NCI-H2029 (cell line): ENCODE data around the gene SPIN1.

ENCODE experiments used
- DNase-seq: peaks from one replicate; lab custom pipeline; 2025; lab: John Stamatoyannopoulos, UW

The SPIN1 gene

DNA sequence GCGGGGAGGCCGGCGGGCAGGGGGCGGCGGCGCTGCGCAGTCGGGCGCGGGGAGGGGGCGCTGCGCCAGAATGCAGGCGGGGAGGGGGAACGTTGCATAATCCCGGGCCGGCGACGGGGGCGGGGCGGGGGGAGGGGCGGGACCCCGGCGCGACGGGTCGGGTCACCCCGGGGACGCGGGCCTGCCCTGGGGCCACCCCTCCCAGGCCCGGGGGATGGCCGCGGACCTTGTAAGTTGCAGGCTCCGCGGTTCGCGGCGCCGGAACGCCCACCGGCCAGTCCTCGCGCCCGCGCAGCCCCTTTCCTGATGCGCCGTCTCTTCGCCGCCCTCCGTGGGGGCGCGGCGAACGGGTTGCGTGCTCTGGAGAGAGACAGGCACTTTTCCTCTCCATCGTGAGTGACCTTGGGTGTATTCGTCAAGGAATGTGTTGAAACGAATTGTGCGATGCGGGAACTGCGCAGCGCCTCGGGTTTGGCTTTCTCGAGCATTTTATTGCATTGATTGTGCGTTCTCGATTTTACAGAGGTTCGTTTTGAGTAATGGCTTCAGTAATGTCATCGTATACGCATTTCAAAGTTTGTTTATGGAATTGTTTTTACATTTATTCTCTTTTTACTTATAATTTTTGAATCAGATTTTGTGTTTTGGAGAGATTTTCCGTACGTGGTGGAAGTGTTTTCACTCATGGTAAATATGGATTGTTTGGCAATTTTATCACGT, 802 bp downstream of the SPIN1 start:
- peak; percentile 30 for DNase-seq

DNA sequence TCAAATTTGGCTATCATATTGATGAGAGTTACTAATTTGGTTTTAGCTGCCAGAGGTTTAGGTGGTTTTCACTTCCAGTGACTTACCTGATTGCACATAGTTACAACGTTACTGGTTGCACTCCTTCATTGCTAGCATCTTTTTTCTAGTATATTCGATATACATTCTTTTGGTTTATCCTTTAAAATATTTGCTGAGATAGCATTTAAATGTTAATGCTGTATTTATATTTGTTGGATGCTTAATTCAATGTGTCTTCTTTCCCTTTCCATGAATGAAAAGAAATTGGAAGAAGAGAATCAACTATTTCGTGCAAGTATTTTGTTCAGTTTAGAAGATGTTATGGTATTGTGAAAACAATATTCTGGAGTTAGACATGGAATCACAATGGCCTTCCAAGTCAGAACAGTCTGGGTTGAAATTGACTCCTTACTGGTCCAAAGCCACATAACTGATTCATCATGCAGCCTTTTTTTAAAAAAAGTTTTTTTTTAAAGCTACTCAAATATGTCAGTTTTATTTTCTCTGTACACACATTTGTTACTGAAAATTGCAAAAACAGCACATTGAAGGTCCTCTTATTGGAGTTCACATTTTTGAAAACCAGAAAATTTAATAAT, 2.2 kb downstream of the SPIN1 start:
- no peak for DNase-seq

DNA sequence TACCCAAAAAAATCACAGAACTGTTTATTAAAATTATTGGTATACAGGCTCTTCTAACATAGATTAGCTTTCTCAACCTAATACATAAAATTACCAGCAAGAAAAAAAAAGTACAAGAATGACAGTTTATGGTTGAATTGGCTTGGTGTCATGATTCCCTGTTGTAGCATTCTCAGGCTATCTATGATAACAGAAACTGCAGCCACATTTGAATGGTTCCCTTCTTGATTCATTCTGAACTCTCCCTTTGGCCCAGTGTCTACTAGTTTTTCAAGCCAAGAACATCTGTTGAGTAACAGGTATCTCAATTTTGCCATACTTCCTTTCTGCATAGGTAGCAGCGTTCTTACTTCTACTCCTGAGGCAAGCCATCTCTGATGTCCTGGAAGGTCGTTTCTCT, 3.0 kb downstream of the SPIN1 start:
- DNase-seq: no peak

DNA sequence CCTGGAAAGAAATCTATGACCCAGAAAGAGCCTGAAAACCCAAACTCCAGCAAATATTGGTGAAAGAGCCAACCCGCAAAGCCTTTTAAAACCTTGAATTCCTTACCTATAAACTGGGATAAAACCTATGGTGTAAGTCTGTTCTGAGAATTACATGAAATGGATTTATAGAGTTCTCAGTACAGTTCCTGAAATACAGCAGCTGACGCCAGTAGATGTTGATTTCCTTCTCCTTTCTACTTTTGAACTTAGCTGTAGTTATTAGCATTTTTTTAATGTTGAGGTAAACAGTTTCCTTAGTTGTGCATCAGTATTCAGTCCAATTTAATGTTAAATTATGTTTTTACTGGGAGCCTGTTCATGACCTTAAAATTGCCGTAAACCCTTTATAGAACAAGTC, 3.7 kb downstream of the SPIN1 start:
- DNase-seq: no peak

DNA sequence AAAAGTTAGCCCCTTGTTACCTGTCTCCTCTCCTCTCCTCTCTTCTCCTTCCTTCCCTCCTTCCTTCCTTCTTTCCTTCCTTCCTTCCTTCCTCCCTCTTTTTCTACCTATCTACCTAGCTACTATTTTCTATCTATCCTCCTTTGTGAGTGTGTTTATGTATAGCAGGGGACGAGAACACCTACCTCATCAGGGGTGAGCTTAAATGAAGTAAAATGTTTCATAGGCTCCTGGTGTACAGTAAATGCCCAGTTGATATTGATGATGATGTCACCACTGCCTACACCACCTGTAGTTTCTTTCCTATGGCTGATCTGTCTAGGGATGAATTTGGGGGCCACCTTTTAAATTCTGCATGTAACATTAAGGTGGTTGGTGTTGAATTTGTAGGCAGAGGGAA, 4.3 kb downstream of the SPIN1 start:
- no peak for DNase-seq

DNA sequence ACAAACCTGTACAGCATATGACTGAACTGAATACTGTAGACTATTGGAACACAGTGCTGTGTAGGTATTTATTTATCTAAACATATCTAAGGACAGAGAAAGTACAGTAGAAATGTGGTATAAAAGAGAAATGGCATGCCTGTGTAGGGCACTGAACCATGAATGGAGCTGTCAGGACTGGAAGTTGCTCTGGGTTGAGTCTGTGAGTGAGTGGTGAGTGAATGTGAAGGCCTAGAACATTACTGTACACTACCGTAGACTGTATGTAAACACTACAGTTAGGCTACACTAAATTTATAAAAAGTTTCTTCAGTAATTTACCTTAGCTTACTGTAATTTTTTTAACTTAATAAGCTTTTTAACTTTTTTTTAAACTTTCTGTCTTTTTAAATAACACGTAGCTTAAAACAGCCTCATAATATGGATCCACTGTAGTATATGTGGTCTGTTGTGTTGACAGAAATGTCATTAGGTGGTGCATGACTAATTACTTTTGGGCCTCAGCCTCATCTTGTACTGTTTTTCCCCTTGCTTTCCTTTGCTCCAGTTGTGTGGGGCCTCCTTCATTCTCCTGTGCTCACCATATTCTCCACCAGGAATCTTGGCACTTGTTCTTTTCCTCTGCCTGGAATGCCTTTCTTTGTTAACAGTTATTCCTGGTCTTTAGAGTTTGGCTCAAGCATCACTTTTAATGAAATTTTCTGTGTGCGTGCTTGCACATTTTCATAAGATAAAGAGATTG, 8.8 kb downstream of the SPIN1 start:
- no peak for DNase-seq

DNA sequence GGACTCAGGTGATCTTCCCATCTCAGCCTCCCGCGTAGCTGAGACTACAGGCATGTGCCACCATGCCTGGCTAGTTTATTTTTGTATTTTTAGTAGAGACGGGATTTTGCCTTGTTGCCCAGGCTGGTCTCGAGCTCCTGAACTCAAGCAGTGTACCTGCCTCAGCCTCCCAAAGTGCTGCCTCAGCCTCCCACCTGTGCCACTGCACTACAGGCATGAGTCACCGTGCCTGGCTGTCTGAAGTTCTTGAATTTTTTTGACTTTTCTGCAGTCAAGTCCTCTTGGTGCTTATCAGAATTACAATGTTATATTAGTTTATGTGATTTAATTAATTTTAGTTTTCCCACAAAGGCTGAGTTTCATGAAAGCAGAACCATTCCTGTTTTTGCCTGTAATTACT, 9.8 kb downstream of the SPIN1 start:
- no peak for DNase-seq

DNA sequence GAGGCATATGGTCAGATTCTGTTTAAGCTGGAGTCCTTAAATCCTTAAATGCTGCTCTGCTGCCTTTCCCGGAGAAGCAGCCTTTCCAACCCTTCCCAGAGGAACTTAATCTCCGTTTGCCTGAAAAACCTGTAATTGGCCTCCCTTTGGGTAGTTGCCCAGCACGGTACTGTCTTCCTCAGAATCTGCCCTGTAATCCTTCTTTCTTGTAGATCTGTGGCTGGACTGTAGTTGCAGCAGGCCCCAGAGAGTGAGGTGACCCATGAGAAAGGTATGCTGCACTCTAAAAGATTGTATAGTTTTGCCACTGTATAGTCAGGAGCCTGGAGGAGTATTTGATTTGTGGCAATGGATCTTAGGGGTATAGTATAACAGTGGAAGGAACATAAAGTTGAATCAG, 11.7 kb downstream of the SPIN1 start:
- no peak for DNase-seq

DNA sequence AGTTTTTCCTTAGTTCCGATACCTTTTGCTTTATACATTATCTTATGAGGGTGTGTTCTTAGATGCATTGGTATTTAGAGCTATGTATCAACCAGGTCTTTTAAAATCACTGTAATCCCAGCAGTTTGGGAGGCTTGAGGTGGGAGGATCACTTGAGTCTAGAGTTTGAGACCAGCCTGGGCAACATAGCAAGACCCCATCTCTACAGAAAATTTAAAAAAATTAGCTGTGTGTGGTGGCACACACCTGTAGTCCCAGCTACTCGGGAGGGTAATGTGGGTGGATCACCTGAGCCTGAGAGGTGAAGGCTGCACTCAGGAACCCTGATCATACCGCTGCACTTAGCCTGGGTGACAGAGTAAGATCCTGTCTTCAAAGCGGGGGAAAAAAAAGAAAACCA, 15.1 kb downstream of the SPIN1 start:
- no peak for DNase-seq

DNA sequence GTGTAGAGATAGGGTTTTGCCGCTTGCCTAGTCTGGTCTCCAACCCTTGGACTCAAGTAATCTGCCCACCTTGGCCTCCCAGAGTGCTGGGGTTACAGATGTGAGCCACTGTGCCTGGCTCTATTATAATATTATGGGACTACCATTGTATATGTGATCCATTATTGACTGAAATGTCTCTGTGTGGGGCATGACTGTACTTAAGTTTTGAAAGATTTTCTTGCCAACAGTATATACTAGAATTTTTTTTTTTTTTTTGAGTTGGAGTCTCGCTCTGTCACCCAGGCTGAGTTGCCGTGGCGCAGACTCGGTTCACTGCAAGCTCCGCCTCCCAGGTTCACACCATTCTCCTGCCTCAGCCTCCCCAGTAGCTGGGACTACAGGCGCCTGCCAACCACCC, 17.8 kb downstream of the SPIN1 start:
- DNase-seq: no peak

DNA sequence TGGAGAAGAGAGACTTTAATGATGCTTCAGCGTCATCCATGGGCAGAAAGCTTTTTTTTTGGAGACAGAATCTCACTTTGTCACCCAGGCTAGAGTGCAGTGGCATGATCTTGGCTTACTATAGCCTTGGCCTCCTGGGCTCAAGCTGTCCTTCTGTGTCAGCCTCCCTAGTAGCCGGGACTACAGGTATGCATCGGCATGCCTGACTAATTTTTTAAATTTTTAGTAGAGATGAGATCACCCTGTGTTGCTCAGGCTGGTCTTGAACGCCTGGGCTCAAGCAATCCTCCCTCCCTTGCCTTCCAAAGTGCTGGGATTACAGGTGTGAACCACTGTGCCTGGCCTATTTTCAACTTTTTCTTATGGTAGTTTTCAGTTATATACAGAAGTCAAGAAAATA, 23.2 kb downstream of the SPIN1 start:
- DNase-seq: no peak

DNA sequence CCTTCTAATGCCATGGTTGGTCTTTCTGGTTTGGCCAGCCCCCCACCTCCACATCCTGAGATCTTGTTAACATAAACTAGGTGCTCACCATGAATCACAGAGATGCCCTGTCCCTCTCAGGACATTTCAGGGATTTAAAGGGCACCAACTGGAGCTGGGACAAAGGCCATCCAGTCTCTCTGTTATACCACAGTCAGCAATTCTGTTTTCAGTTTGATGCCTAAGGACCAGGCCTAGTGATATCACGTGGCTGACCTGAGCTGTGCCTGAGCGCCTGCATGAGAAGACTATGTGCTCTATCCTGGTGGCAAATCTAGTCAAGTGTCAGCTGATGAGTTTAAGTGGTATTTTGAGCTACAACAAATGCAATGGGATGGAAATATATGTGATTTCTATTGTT, 26.1 kb downstream of the SPIN1 start:
- DNase-seq: no peak

DNA sequence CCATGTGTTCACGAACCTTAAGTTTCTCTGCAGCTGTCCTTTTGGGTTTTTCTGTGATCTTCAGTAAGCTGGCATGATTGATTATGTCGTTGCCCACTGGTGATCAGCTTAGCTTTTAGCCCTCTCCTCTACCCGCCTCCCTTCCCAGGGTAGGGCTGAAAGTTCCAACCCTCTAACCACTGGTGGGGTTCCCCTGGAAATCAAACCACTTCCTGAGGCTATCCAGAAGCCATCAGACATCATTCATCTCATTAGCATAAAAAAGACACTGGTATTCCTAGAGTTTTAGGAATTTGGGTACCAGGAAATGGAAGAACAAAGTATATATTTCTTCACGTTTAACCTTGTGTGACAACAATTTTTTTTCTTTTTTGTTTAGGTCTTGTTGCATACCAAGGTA, 29.8 kb downstream of the SPIN1 start:
- DNase-seq: no peak

DNA sequence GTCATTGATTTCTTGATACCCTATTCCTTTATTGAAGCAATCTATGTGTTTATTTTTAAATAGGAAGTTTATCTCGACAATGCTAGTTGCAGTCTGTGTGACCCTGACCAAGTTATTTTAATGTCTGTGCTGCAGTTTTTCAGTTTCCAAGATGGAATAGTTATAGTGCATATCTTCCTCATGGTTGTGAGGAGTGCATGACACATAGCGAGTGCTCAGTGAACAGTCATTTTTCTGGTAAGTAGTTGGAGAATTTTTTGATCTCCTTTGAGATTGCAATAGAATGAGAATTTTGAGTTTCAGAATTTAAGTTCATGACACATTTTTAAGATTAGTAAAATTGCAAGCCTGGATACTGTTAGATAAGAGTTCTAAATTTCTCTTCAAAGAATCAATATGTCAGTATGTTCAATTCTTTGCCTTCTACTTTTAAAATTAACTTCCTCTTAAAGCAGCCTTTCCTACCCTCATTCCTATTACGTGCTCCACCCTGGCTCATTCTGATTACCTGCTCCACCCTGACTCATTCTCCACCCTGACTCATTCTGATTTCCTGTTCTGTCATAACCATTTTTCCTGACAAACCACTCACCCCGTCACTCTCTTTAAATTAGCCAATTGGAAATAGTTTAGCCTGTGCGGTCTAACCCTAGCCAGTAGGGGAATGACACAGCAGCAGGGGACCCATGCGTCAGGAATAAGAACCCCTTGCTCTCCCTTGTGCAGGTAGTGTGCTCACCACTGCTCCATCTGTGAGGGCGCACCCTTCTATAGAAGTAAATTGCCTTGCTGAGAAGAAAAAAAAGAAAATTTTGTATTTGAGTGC, 30.7 kb downstream of the SPIN1 start:
- DNase-seq: no peak

DNA sequence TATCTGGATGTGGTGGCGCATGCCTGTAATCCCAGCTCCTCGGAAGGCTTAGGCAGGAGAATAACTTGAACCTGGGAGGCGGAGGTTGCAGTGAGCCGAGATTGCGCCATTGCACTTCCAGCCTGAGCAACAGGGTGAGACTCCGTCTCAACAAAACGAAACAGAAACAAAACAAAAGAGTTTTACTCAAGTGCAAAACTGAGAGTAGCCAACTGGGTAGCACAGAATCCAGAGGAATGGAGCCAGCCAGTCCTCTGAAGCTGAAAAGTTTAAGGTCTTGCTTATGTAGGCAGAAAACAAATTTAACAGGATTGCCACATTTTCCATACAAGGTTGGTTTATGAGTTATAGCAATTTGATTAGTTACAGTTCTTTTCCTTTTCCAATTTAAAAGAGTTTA, 32.0 kb downstream of the SPIN1 start:
- no peak for DNase-seq

DNA sequence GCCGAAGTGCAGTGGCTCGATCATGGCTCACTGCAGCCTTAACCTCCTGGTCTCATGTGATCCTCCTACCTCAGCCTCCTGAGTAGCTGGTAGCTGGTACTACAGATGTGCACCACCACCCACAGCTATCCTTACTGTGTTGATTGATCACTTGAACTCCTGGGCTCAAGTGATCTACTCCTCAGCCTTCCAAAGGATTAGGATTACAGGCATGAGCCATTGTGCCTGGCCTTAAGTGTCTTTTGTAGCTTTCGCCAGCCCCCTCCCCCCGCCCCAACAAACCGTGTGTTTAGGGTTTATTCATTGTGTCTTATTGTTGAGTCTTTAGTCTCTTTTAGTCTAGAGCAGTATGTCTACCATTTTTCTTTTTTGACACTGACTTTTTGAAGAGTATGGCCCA, 33.1 kb downstream of the SPIN1 start:
- DNase-seq: no peak

DNA sequence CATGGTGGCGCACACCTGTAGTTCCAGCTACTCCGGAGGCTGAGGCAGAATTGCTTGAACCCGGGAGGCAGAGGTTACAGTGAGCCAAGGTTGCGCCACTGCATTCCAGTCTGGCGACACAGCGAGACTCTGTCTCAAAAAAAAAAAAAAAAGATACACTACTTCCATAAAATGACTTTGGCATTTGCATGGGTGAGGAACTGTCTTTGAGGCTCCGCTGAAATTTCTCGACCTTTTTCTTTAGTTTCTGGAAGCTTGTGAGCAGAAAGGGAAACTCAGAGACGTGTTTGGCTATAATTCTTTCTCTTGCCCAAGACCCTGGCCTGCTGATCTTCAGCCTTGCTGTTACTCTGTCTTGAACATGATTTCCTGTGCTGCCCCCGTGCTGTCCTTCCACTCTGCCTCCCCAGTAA, 37.3 kb downstream of the SPIN1 start:
- DNase-seq: no peak

DNA sequence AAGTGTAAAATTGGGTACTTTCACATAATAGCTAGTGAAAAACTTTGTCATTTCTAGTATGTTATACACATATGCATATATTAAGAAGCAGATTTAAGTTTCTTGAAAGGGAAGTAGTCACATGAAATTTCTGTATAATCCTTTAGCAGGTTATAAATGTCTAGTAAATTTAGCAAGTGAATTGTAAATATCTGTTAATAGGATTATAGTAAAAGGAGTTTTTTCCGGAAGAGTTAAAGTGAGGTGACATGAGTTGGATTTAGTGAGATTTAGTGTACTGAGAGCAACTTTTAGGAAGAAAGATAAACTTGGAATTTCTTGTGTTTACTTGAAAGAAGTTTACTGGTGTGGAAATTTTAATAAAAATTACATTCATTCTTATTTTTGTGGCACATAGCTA, 38.4 kb downstream of the SPIN1 start:
- DNase-seq: no peak

DNA sequence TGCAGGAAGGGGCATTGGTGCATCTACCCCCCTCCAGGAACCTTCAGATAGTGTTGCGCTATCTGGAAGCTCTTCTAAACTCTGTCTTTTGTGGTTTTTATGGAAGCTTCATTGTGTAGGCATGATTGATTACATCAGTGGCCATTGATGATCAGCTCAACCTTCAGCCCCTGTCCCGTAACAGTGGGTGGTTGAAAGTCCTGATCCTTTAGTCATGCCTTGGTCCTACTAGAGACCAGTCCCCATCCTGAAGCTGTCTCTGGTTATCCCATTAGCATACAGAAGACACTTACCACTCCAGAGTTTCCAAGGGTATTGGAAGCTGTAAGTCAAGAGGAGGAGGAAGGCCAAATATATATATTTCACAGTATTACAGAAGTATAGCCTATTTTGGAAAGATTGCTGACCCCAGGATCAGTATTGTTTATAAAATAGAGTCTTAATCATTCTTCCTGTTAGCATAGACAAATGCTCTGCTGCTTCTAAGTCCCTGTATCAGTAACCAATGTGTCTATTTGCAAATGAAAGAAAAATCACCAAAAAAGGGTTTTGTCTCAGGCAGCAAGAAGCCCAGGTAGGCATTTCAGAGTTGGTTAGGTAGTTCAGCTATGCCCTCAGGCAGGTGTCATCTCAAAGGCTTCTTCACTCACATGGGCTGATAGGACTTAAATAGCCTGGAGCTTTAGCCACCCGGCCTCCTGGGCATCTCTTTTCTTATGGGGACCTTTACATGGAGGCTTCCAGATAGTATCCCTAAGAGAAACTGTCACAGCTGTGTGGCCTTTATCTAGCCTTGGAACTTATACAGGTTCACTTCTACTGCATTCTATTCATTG, 41.6 kb downstream of the SPIN1 start:
- DNase-seq: no peak

DNA sequence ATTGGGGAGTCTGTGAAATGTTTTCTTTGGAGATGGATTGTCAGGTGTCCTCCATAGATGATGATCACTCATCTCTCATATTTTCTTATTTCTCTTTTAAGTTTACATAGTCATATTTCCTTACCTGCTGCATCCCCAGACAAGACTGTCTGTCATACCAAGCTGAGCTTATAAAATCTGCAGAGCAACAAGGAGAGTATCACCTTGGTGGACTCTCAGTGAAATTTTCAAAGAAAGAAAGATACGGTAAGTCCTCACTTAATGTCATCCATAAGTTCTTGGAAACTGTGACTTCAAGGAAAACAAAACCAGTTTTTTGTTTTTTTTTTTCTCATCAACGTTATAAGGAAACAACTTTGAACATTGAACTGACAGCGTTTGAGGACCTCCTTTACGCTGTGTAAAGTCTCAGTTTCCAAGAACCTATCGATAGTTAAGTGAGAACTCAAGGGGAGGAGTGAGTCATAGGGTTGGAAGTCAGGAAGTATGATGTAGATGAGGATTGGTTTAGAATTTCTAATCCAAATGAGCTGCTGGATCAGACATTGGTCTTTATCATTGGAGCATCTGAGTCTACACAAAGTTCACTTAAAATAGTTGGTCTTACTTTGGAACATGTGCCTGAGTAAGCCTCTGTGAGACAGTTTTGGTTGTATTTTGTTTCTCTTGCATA, 45.5 kb downstream of the SPIN1 start:
- DNase-seq: no peak

DNA sequence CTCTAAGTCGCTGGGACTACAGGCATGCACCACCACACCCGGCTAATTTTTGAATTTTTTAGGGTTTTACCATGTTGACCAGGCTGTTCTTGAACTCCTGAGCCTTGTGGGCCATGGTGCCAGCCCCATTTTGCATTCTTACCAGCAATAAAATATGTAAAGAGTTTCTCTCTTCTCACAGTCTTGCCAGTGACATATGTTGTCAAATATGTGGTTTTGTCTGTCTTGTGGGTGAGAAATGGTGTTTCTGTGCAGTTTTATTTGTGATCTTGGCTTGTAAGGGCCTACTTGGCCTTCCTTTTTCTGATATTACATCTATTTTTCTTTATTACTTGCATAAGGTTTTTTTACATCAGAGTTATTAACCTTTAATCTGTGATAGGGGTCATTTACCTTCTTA, 47.1 kb downstream of the SPIN1 start:
- DNase-seq: no peak
